ENCODE measurements around the gene CARD14. TPM values are rescaled to one million over a fixed set of nuclear protein-coding genes. Genes with fewer than 3 reads are reported as not detected.
A peak's percentile ranks its signal among the peaks of the same experiment; 100 is the strongest.

Gene CARD14
- total RNA-seq, 1 experiment from 2014 or later: not detected

- no TSS peak for BruUV-seq (replicated peaks)
- POLR2A ChIA-PET: no interaction called here
- DNase-seq (ENCODE audit: low read depth, low spot score) (no peak), ATAC-seq (peak; percentile 35; the same call in 1 of the 2 replicates)
- Histone ChIP-seq H3K4me1 (ENCODE audit: control insufficient read depth, insufficient read depth, low read length) (peaks cover 4% of the 10 kb centered on the region; the same call in 1 of the 2 replicates), H3K27ac (ENCODE audit: low read length) (no peak overlapping the region), H3K9me3 (ENCODE audit: control insufficient read depth, insufficient read depth, low read depth, low read length) (no peaks in the 10 kb centered on the region), H3K4me3 (ENCODE audit: low read depth in 2 of 2, low read length in 2 of 2) (no peak overlapping the region), H3K27me3 (ENCODE audit: control insufficient read depth, insufficient read depth, low read length) (no peaks in the 10 kb centered on the region), H3K36me3 (ENCODE audit: control insufficient read depth, insufficient read depth, low read length) (no peaks in the 10 kb centered on the region)
- intact Hi-C loops (cut with micrococcal nuclease; ENCODE audit: unreplicated experiment) (no loop called here), in situ Hi-C loops (cut with HindIII; ENCODE audit: low pct_unique_long_range_greater_than_20kb, low sequenced_read_pairs) (no loop called here)
- TF ChIP-seq SIN3A (IDR thresholded peaks at IDR 0.05; ENCODE audit: borderline replicate concordance, insufficient read depth, low read depth, low read length) (no peak), CTCF (IDR thresholded peaks at IDR 0.05) (no peak), POLR2AphosphoS5 (IDR thresholded peaks at IDR 0.05; ENCODE audit: low read depth, low read length) (no peak), TCF7L2 (IDR thresholded peaks at IDR 0.05; ENCODE audit: low read depth, low read length) (no peak), REST (IDR thresholded peaks at IDR 0.05; ENCODE audit: insufficient read depth in 1 of 2, low read depth in 2 of 2, low read length in 1 of 2) (no peak)
- CTCF ChIA-PET: no interaction called here
Observed at GRCh38 chr17:80204626-80205468, 35.0 kb downstream of the CARD14 start.

GRCh38 chr17:80205811-80206210 lies 36.0 kb downstream of the CARD14 start:
- Histone ChIP-seq H3K27ac (ENCODE audit: low read length) (no peak overlapping the region), H3K4me3 (ENCODE audit: low read depth in 2 of 2, low read length in 2 of 2) (no peak overlapping the region), H3K27me3 (ENCODE audit: control insufficient read depth, insufficient read depth, low read length) (no peaks in the 10 kb centered on the region), H3K4me1 (ENCODE audit: control insufficient read depth, insufficient read depth, low read length) (peaks cover 4% of the 10 kb centered on the region; the same call in 1 of the 2 replicates), H3K9me3 (ENCODE audit: control insufficient read depth, insufficient read depth, low read depth, low read length) (no peaks in the 10 kb centered on the region), H3K36me3 (ENCODE audit: control insufficient read depth, insufficient read depth, low read length) (no peaks in the 10 kb centered on the region)
- ATAC-seq (no peak), DNase-seq (ENCODE audit: low read depth, low spot score) (no peak)
- BruUV-seq (replicated peaks): no TSS peak
- intact Hi-C loops (cut with micrococcal nuclease; ENCODE audit: unreplicated experiment) (no loop called here), in situ Hi-C loops (cut with HindIII; ENCODE audit: low pct_unique_long_range_greater_than_20kb, low sequenced_read_pairs) (no loop called here)
- TF ChIP-seq POLR2AphosphoS5 (IDR thresholded peaks at IDR 0.05; ENCODE audit: low read depth, low read length): no peak
- ChIA-PET POLR2A (no interaction called here), CTCF (no interaction called here)

- Histone ChIP-seq H3K27me3 (ENCODE audit: control insufficient read depth, insufficient read depth, low read length) (no peaks in the 10 kb centered on the region), H3K4me1 (ENCODE audit: control insufficient read depth, insufficient read depth, low read length) (peaks cover 4% of the 10 kb centered on the region; the same call in 1 of the 2 replicates), H3K36me3 (ENCODE audit: control insufficient read depth, insufficient read depth, low read length) (no peaks in the 10 kb centered on the region; the same call in 1 of the 2 replicates), H3K9me3 (ENCODE audit: control insufficient read depth, insufficient read depth, low read depth, low read length) (no peaks in the 10 kb centered on the region), H3K27ac (ENCODE audit: low read length) (no peak overlapping the region), H3K4me3 (ENCODE audit: low read depth in 2 of 2, low read length in 2 of 2) (no peak overlapping the region)
- intact Hi-C loops (cut with micrococcal nuclease; ENCODE audit: unreplicated experiment): no loop called here
- DNase-seq (ENCODE audit: low read depth, low spot score) (no peak), ATAC-seq (no peak)
- BruUV-seq (replicated peaks): no TSS peak
- in situ Hi-C loops (cut with HindIII; ENCODE audit: low pct_unique_long_range_greater_than_20kb, low sequenced_read_pairs): no loop called here
- TF ChIP-seq POLR2AphosphoS5 (IDR thresholded peaks at IDR 0.05; ENCODE audit: low read depth, low read length): no peak
- TF ChIP-seq TCF7L2 (IDR thresholded peaks at IDR 0.05; ENCODE audit: low read depth, low read length): no peak
- no peak for TF ChIP-seq CTCF (IDR thresholded peaks at IDR 0.05)
- TF ChIP-seq SIN3A (IDR thresholded peaks at IDR 0.05; ENCODE audit: borderline replicate concordance, insufficient read depth, low read depth, low read length): no peak
- TF ChIP-seq REST (IDR thresholded peaks at IDR 0.05; ENCODE audit: insufficient read depth in 1 of 2, low read depth in 2 of 2, low read length in 1 of 2): no peak
- POLR2A ChIA-PET: no interaction called here
- CTCF ChIA-PET: no interaction called here
Observed at GRCh38 chr17:80208050-80208449, 38.2 kb downstream of the CARD14 start.
